ENCODE measurements around the gene PDE1A.

PDE1A gene

GRCh38 chr2:182113334-182113733 is 313.5 kb downstream of the PDE1A start:
- DNase-seq, result no peak

DNA sequence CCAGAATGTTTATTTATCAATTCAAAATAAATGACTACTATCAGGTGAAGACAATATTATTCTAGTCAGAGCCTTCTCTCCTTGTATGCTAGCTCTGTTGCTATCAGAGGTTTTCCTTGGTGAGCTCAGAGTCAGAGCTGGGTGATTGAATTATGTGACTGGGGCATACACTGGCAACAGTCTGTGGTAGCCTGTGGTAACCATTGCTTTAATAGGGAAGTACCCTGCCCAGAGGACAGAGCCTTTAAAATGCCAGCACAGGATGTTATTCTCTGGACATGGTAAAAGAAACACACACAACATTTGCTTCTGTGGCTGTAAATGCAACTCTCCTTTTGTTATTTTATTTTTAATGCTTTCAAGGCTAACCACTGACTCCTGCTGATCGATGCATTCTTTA is 316.5 kb downstream of the PDE1A start:
- DNase-seq, result no peak

- no peak for DNase-seq
Observed at GRCh38 chr2:182103526-182103925, 323.3 kb downstream of the PDE1A start.

- no peak for DNase-seq
Observed at GRCh38 chr2:182101263-182101662, 325.6 kb downstream of the PDE1A start.

DNA sequence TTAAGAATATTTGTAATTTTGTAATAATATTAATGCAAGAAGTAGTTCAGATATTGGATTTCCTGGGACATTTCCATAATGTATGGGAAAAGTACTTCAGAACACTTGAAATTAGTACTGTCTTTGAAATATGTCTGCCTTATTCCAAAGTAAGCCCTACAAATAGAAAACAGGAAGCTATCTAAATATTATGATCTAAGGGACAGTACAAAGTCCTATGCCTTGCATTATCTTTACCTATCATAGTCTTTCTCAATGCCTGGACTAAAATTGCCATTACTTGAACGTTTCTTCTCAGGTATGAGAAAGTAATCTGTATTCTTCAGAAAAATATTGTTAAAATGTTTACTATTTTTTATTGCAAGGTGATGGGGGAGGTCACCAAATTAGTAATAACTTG is 328.2 kb downstream of the PDE1A start:
- no peak for DNase-seq

- DNase-seq, result no peak
Observed at GRCh38 chr2:182097571-182098164, 329.2 kb downstream of the PDE1A start.

- no peak for DNase-seq
Observed at GRCh38 chr2:182090486-182090885, 336.4 kb downstream of the PDE1A start.
